SU-DHL-6 (cell line): ENCODE results near the gene NOL9.

Source experiments
- EZH2phosphoT487 ChIP-seq: fragments of 200-600 bp; sonication (generic), shearing (Covaris generic); conservative IDR thresholded peaks from 2 replicates; pipeline ENCODE4 v1.6.1; 2018; ENCODE audit warnings: mild to moderate bottlenecking, antibody characterized with exemption, low read length, moderate library complexity, mixed read lengths
- TF ChIP-seq, protein P1 (sequence below): fragments of 200-600 bp; sonication (generic); IDR thresholded peaks from one replicate; pipeline ENCODE4 v1.5.1; 2017; ENCODE audit warnings: antibody characterized with exemption, mild to moderate bottlenecking, low read length, moderate library complexity; ENCODE audit not compliant: insufficient read depth, poor library complexity, severe bottlenecking

DNA sequence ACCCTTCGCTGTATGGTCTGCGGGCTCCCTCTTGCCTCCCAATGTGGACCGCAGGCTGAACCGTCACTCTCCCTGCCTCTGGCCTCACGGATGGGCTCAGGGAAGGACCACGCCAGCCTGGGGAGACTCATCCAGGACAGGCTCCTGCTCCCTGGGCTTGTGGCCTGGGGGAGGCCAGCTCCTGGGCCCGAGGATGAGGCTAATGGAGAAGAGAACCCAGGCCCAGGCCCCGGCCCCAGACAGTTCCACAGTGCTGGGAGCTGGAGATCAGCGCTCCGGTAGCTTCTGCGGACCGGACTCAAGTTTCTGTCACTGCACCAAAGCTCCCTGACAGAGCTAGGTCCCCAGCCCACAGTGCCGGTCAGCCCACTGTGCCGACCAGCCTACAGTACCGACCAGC, 49.4 kb downstream of the NOL9 start:
- TF ChIP-seq EZH2phosphoT487, result no peak
- TF ChIP-seq, protein P1, sequence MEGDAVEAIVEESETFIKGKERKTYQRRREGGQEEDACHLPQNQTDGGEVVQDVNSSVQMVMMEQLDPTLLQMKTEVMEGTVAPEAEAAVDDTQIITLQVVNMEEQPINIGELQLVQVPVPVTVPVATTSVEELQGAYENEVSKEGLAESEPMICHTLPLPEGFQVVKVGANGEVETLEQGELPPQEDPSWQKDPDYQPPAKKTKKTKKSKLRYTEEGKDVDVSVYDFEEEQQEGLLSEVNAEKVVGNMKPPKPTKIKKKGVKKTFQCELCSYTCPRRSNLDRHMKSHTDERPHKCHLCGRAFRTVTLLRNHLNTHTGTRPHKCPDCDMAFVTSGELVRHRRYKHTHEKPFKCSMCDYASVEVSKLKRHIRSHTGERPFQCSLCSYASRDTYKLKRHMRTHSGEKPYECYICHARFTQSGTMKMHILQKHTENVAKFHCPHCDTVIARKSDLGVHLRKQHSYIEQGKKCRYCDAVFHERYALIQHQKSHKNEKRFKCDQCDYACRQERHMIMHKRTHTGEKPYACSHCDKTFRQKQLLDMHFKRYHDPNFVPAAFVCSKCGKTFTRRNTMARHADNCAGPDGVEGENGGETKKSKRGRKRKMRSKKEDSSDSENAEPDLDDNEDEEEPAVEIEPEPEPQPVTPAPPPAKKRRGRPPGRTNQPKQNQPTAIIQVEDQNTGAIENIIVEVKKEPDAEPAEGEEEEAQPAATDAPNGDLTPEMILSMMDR, result no peak
